B cell (primary cell): Measurements from ENCODE around the gene KDM3B. TPM values are rescaled to one million over a fixed set of nuclear protein-coding genes. Genes with fewer than 3 reads are reported as not detected.

ENCODE experiments used
- ATAC-seq: fragments of 200-7000 bp; cut with Tn5 transposase; one replicate; pipeline ENCODE4 v1.10.0; 2021; ENCODE audit warnings: low read depth, mild to moderate bottlenecking, moderate number of reproducible peaks, moderate library complexity
- CTCF ChIA-PET: fragments of 350-600 bp; sonication (Branson Sonifier 250); formaldehyde crosslinking; loops from one replicate; lab custom pipeline; 2021; ENCODE audit warnings: antibody characterized with exemption, inconsistent platforms; lab: Charles Lee
- POLR2A ChIA-PET: fragments of 350-600 bp; sonication (Branson Sonifier 250); formaldehyde crosslinking; loops from one replicate; lab custom pipeline; 2021; ENCODE audit warnings: antibody characterized with exemption; lab: Charles Lee
- DNase-seq: peaks from one replicate; pipeline ENCODE4 v3.0.0; 2013
- H2AFZ ChIP-seq: 2 replicates; pipeline ENCODE4 v1.6.1; 2012; ENCODE audit warnings: mild to moderate bottlenecking, low read depth, low read length; ENCODE audit not compliant: insufficient read depth, poor library complexity, severe bottlenecking
- H3K27ac ChIP-seq, 2 donors: 1 replicate in 1 of 2; 2 replicates in 1 of 2; pipeline ENCODE4 v1.5.1; 2012 to 2013; ENCODE audit warnings: low read length in 2 of 2, mild to moderate bottlenecking in 2 of 2, moderate library complexity in 1 of 2
- H3K27me3 ChIP-seq, 4 experiments: fragments of 200-600 bp in 1 of 4; sonication (generic) in 1 of 4; replicated peaks in 1 of 4; 1 replicate in 2 of 4; 2 replicates in 2 of 4; pipeline versions ENCODE4 v1.6.1 to v1.7.0; 2013 to 2016; ENCODE audit warnings: low read length in 3 of 4, mild to moderate bottlenecking in 2 of 4, mixed read lengths in 1 of 4, moderate library complexity in 1 of 4; ENCODE audit not compliant: insufficient read depth in 4 of 4, control insufficient read depth in 3 of 4; ENCODE audit errors: control extremely low read depth in 1 of 4
- H3K36me3 ChIP-seq, 2 experiments: replicated peaks in 1 of 2; 1 replicate in 1 of 2; 2 replicates in 1 of 2; pipeline versions ENCODE4 v1.6.1 to v1.7.1; 2013; ENCODE audit warnings: low read length in 1 of 2; ENCODE audit not compliant: insufficient read depth in 2 of 2, control insufficient read depth in 1 of 2; ENCODE audit errors: control extremely low read depth in 1 of 2, extremely low read depth in 1 of 2
- H3K4me1 ChIP-seq, 2 donors: fragments of 200-600 bp in 1 of 2; sonication (generic) in 1 of 2; 1 replicate in 1 of 2; 2 replicates in 1 of 2; pipeline versions ENCODE4 v1.5.1 to v1.6.1; 2013 to 2017; ENCODE audit warnings: low read length in 2 of 2; ENCODE audit not compliant: control insufficient read depth in 2 of 2, insufficient read depth in 2 of 2
- H3K4me2 ChIP-seq: replicated peaks from 2 replicates; pipeline ENCODE3; 2012; ENCODE audit warnings: mild to moderate bottlenecking, low read depth, low read length; ENCODE audit not compliant: poor library complexity, severe bottlenecking
- H3K4me3 ChIP-seq, 5 experiments: fragments of 200-600 bp in 1 of 5; sonication (generic) in 1 of 5; 1 replicate in 3 of 5; 2 replicates in 2 of 5; pipeline versions ENCODE4 v1.5.1 to v1.7.0; 2011 to 2016; ENCODE audit warnings: low read length in 4 of 5, mild to moderate bottlenecking in 4 of 5, low read depth in 2 of 5, control low read depth in 1 of 5, moderate library complexity in 1 of 5; ENCODE audit not compliant: insufficient read depth in 1 of 5; ENCODE audit errors: control extremely low read depth in 1 of 5, extremely low read depth in 1 of 5
- H3K79me2 ChIP-seq: fragments of 200-600 bp; sonication (generic); one replicate; pipeline ENCODE4 v1.6.0; 2016; ENCODE audit warnings: low read length; ENCODE audit not compliant: control insufficient read depth, insufficient read depth
- H3K9ac ChIP-seq: fragments of 200-600 bp; sonication (generic); 2 replicates; pipeline ENCODE4 v1.6.1; 2017; ENCODE audit warnings: mild to moderate bottlenecking, low read length, moderate library complexity
- H3K9me3 ChIP-seq, 3 donors: one replicate each; pipeline versions ENCODE4 v1.6.1 to v1.7.1; 2013; ENCODE audit warnings: low read length in 2 of 3; ENCODE audit not compliant: control insufficient read depth in 2 of 3, insufficient read depth in 1 of 3; ENCODE audit errors: control extremely low read depth in 1 of 3
- H4K20me1 ChIP-seq: 2 replicates; pipeline ENCODE4 v1.6.0; 2012; ENCODE audit warnings: mild to moderate bottlenecking, low read length; ENCODE audit not compliant: insufficient read depth, control insufficient read depth, poor library complexity, severe bottlenecking
- H3K27ac Mint-ChIP-seq: one replicate; pipeline ENCODE4 v1.8.0; 2021; ENCODE audit warnings: mixed read lengths
- H3K27me3 Mint-ChIP-seq: one replicate; pipeline ENCODE4 v1.8.0; 2021; ENCODE audit warnings: mixed read lengths
- H3K4me1 Mint-ChIP-seq: one replicate; pipeline ENCODE4 v1.8.0; 2021; ENCODE audit warnings: mixed read lengths
- H3K4me3 Mint-ChIP-seq: one replicate; pipeline ENCODE4 v1.8.0; 2021; ENCODE audit warnings: mixed read lengths
- H3K9me3 Mint-ChIP-seq: one replicate; pipeline ENCODE4 v1.8.0; 2022; ENCODE audit warnings: mixed read lengths; ENCODE audit not compliant: insufficient read depth
- EZH2 ChIP-seq: IDR thresholded peaks from 2 replicates; pipeline ENCODE4 v1.6.1; 2012; ENCODE audit warnings: borderline replicate concordance, low read depth, mild to moderate bottlenecking, moderate library complexity, low read length; ENCODE audit not compliant: insufficient read depth, poor library complexity, severe bottlenecking
- WGBS: methylation state at CpG from one replicate; pipeline ENCODE4 v1.1.5; 2013; ENCODE audit warnings: missing lambda C conversion rate; ENCODE audit not compliant: insufficient coverage; 5-methylcytosine and 5-hydroxymethylcytosine counted together
- intact Hi-C: fragments of 100-400 bp; cut with micrococcal nuclease; formaldehyde crosslinking; loops from one replicate; pipeline ENCODE4 v1.10.0; 2022
- polyA plus RNA-seq: library from polyadenylated mRNA; depleted of rRNA; stranded (reverse); fragments of >200 nt; gene quantifications from 2 replicates; pipeline ENCODE4 v1.2.3, GENCODE V29; 2012
- total RNA-seq, 2 donors: library from RNA; stranded (reverse); fragments of 120-200 nt in 1 of 2; gene quantifications; 1 replicate in 1 of 2; 2 replicates in 1 of 2; pipeline versions ENCODE4 v1.2.3 to v1.2.4, GENCODE V29; 2013 to 2022
- TF ChIP-seq, protein P1 (sequence below): fragments of 200-600 bp; IDR thresholded peaks from one replicate; pipeline ENCODE4 v1.8.0; 2022; ENCODE audit warnings: antibody characterized with exemption, mild to moderate bottlenecking

The KDM3B gene
- total and polyA plus RNA-seq, 2 donors (not counting 1 experiment from before 2014, with no cell fraction given), result 41.8 to 99.9 TPM

DNA sequence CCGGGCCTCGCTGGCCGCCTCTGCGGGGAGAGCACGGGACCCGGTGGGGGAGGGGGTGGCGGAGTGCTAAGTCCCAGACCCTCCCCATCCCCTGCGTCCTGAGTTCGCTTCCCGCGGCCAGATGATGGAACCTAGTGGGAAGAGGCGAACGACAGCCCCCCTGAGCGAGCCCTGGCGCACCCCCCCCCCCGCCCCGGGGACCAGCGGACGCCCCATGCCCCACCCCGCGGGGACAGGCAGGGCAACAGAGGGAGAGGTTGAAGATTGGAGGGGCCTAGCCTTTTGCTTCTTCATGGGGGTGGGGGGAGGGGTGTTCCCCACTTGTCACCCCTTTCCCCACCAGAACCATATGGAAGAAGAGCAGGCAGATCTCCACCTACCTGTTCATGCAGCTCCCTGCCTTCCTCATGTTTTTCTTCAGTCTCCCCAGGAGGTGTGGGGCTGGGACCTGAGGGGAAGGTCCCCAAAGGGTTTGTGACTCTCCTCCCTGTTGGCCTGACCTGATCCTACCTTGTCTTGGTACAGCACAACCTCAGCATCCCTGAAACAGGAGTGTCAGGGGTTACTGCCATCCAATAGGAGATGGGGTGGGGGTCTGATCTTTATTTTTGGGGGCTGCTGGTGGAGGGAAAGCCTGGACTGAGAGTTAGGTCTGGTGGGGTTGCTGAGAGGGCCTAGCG, 13.9 kb upstream of the KDM3B start:
- no peaks in the 10 kb centered on the region for H3K27me3 Mint-ChIP-seq
- ATAC-seq (no peak), DNase-seq (no peak)
- H3K4me1 Mint-ChIP-seq, result peaks cover 35% of the 10 kb centered on the region
- Histone ChIP-seq H3K36me3 (peaks cover 6 to 13% of the 10 kb centered on the region in 2 experiments), H3K4me2 (peak overlapping the region; percentile 98), H3K27ac (peak overlapping the region; percentile 96 to 99), H4K20me1 (peaks cover 19% of the 10 kb centered on the region), H3K9ac (peak overlapping the region; percentile 90), H3K79me2 (peaks cover 40% of the 10 kb centered on the region), H3K4me1 (peaks cover 22 to 25% of the 10 kb centered on the region in 2 donors), H3K4me3 (peak overlapping the region; percentile 55 to 90 (median 67)), H2AFZ (peak overlapping the region; percentile 96), H3K27me3 (no peaks in the 10 kb centered on the region), H3K9me3 (no peaks in the 10 kb centered on the region)
- WGBS, result 0% methylated on average over 12 of the region's 22 CpGs
- ChIA-PET CTCF (interaction anchor here (1.0 to 13.4 kb wide), 4 partner anchors 13 to 205 kb away, joined by 3 to 278 read pairs (median 3); partner anchors contain the start of genes ETF1 and KDM3B), POLR2A (interaction anchor here (0.7 to 3.1 kb wide), 10 partner anchors 9 to 1227 kb away, joined by 3 to 107 read pairs (median 4); partner anchors contain the start of genes ETF1, HNRNPA0, HSPA9 and KDM3B)
- peak overlapping the region; percentile 92 for H3K4me3 Mint-ChIP-seq
- intact Hi-C loops, result loop anchor here (1.0 to 10.0 kb wide), 3 partner anchors 126 to 1836 kb away; partner anchors contain the start of genes CYSTM1 and HNRNPA0
- no peaks in the 10 kb centered on the region for H3K9me3 Mint-ChIP-seq
- TF ChIP-seq, protein P1, sequence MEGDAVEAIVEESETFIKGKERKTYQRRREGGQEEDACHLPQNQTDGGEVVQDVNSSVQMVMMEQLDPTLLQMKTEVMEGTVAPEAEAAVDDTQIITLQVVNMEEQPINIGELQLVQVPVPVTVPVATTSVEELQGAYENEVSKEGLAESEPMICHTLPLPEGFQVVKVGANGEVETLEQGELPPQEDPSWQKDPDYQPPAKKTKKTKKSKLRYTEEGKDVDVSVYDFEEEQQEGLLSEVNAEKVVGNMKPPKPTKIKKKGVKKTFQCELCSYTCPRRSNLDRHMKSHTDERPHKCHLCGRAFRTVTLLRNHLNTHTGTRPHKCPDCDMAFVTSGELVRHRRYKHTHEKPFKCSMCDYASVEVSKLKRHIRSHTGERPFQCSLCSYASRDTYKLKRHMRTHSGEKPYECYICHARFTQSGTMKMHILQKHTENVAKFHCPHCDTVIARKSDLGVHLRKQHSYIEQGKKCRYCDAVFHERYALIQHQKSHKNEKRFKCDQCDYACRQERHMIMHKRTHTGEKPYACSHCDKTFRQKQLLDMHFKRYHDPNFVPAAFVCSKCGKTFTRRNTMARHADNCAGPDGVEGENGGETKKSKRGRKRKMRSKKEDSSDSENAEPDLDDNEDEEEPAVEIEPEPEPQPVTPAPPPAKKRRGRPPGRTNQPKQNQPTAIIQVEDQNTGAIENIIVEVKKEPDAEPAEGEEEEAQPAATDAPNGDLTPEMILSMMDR, result no peak
- no peak for TF ChIP-seq EZH2
- peak overlapping the region; percentile 100 for H3K27ac Mint-ChIP-seq

- H3K27me3 Mint-ChIP-seq, result no peaks in the 10 kb centered on the region
Measured at GRCh38 chr5:138339091-138339456, 13.4 kb upstream of the KDM3B start.

More at GRCh38 chr5:138339091-138339456, 13.4 kb upstream of the KDM3B start:
- Histone ChIP-seq H3K4me3 (peak overlapping the region; percentile 55 to 90 (median 67)), H3K4me1 (peaks cover 22 to 25% of the 10 kb centered on the region in 2 donors), H3K79me2 (peaks cover 40% of the 10 kb centered on the region), H3K4me2 (peak overlapping the region; percentile 98), H3K36me3 (peaks cover 10 to 18% of the 10 kb centered on the region in 2 experiments), H3K27ac (peak overlapping the region; percentile 96 to 99), H3K9ac (peak overlapping the region; percentile 90), H3K27me3 (no peaks in the 10 kb centered on the region), H2AFZ (no peak overlapping the region), H3K9me3 (no peaks in the 10 kb centered on the region), H4K20me1 (peaks cover 19% of the 10 kb centered on the region)
- DNase-seq (no peak), ATAC-seq (no peak)
- WGBS, result 5% methylated on average over 3 of the region's 7 CpGs
- Mint-ChIP-seq H3K4me1 (peaks cover 35% of the 10 kb centered on the region), H3K9me3 (no peaks in the 10 kb centered on the region), H3K27ac (peak overlapping the region; percentile 81), H3K4me3 (peak overlapping the region; percentile 92)
- intact Hi-C loops, result loop anchor here (5.0 to 10.0 kb wide), 2 partner anchors 587 to 1836 kb away; partner anchors contain the start of genes CYSTM1 and HNRNPA0
- TF ChIP-seq, protein P1, result no peak
- no peak for TF ChIP-seq EZH2
- POLR2A ChIA-PET, result interaction anchor here (0.7 to 3.1 kb wide), 3 partner anchors 14 to 1227 kb away, joined by 3 to 107 read pairs (median 17); partner anchors contain the start of genes ETF1 and KDM3B
- CTCF ChIA-PET, result interaction anchor here (13.4 kb wide), 1 partner anchor 12 kb away, joined by 278 read pairs; the partner anchor contains the start of gene KDM3B
